Mammary epithelial cell (primary cell): ENCODE measurements around the gene FERMT3.

ENCODE experiments used
- EZH2 ChIP-seq: IDR thresholded peaks from 2 replicates; pipeline ENCODE4 v1.6.1; 2012; ENCODE audit warnings: low read length, inconsistent platforms, borderline replicate concordance
- TF ChIP-seq, protein P1 (sequence below), 2 donors: IDR thresholded peaks in 1 of 2; conservative IDR thresholded peaks in 1 of 2; 2 replicates each; pipeline ENCODE4 v1.5.1; 2011 to 2012; ENCODE audit warnings: inconsistent platforms in 2 of 2, low read length in 2 of 2, mild to moderate bottlenecking in 2 of 2, control low read depth in 1 of 2, low read depth in 1 of 2; ENCODE audit not compliant: insufficient read depth in 1 of 2; ENCODE audit errors: extremely low read depth in 1 of 2

DNA sequence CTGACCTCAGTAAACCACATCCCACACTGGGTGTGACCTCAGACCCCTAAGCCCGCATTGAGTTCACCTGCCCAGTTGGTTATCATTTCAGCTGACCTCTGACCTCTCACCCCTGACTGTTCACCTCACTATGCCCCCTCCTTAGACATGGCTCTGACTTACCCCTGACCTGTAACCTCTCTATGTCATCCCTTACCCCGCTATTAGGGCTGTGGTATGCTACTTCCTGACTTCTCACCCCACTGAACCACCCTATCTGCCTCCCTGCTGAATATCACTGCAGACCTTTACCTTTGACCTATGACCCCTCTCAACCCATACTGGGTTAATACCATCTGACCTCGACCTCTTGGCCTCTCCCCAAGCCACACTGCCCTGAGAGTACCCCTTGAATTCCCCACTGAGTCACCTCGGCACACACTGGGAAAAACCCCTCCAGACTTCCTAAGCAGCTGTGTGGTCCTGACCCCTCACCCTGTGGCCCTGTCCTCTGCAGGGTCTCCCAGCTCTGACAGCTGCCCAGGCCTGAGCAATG is 53.1 kb downstream of the FERMT3 start:
- TF ChIP-seq, protein P1, sequence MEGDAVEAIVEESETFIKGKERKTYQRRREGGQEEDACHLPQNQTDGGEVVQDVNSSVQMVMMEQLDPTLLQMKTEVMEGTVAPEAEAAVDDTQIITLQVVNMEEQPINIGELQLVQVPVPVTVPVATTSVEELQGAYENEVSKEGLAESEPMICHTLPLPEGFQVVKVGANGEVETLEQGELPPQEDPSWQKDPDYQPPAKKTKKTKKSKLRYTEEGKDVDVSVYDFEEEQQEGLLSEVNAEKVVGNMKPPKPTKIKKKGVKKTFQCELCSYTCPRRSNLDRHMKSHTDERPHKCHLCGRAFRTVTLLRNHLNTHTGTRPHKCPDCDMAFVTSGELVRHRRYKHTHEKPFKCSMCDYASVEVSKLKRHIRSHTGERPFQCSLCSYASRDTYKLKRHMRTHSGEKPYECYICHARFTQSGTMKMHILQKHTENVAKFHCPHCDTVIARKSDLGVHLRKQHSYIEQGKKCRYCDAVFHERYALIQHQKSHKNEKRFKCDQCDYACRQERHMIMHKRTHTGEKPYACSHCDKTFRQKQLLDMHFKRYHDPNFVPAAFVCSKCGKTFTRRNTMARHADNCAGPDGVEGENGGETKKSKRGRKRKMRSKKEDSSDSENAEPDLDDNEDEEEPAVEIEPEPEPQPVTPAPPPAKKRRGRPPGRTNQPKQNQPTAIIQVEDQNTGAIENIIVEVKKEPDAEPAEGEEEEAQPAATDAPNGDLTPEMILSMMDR (conservative IDR thresholded peaks at IDR 0.05 in 1 of 2, IDR thresholded peaks at IDR 0.05 in 1 of 2; ENCODE audit: extremely low read depth in 1 of 2, insufficient read depth in 1 of 2, low read depth in 1 of 2, low read length in 2 of 2) = no peak
- no peak for TF ChIP-seq EZH2
